MG63 (cell line): ENCODE measurements around the gene DNAJC5G. TPM values are rescaled to one million over a fixed set of nuclear protein-coding genes. Genes with fewer than 3 reads are reported as not detected.
"Not testable (repeated sequence)": the region's sequence is repeated elsewhere in the genome, so short reads cannot be mapped to it uniquely, and the experiment has no call there.

Source experiments
- DNase-seq: peaks from one replicate; pipeline ENCODE4 v3.0.0-alpha.2; 2020
- H3K27me3 ChIP-seq: fragments of 250-450 bp; sonication (Bioruptor Pico); 2 replicates; pipeline ENCODE4 v1.5.1; 2020; ENCODE audit warnings: mild to moderate bottlenecking, moderate library complexity
- H3K36me3 ChIP-seq: fragments of 250-450 bp; sonication (Bioruptor Pico); 2 replicates; pipeline ENCODE4 v1.5.1; 2020; ENCODE audit warnings: mild to moderate bottlenecking, moderate library complexity
- H3K4me3 ChIP-seq: fragments of 250-450 bp; sonication (Bioruptor Pico); 2 replicates; pipeline ENCODE4 v1.5.1; 2020; ENCODE audit warnings: mild to moderate bottlenecking, moderate library complexity
- H3K9me3 ChIP-seq: fragments of 250-450 bp; sonication (Bioruptor Pico); 2 replicates; pipeline ENCODE4 v1.5.1; 2020; ENCODE audit warnings: mild to moderate bottlenecking, moderate library complexity
- total RNA-seq: library from RNA; depleted of rRNA; stranded (reverse); fragments of >200 nt; shearing (Covaris generic); gene quantifications from 2 replicates; pipeline ENCODE4 v1.2.3, GENCODE V29; 2014; ENCODE audit warnings: low replicate concordance

Gene DNAJC5G
- total RNA-seq, 1 experiment from 2014 or later, result not detected

DNA sequence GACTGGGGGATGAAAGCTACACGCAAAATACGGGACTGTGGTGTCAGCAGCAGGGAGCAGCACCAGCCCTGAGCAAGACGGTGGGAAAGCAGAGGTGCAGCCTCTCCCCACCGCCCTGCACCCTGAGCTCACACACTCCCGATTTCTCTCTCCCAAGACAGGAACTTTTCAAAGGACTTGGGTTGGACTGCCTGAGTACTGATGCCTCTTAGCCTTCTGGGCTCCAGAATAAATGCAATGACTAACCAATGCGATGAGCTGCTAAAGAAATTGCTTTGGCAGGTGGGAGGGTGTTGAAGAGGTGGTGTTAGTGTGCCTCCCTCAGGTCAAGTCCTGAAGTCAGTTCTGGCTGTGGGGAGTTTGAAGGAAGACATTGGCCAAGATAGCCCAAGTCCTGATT is 16.6 kb downstream of the DNAJC5G start:
- no peaks in the 10 kb centered on the region for H3K36me3 ChIP-seq
- no peaks in the 10 kb centered on the region for H3K9me3 ChIP-seq
- H3K4me3 ChIP-seq, result no peak overlapping the region
- no peaks in the 10 kb centered on the region for H3K27me3 ChIP-seq
- DNase-seq, result no peak

- DNase-seq, result no peak
- Histone ChIP-seq H3K4me3 (no peak overlapping the region), H3K27me3 (no peaks in the 10 kb centered on the region), H3K9me3 (no peaks in the 10 kb centered on the region), H3K36me3 (no peaks in the 10 kb centered on the region)
Measured at GRCh38 chr2:27294928-27295327, 19.7 kb downstream of the DNAJC5G start.

- Histone ChIP-seq H3K27me3 (no peaks in the 10 kb centered on the region), H3K36me3 (no peaks in the 10 kb centered on the region), H3K4me3 (no peak overlapping the region), H3K9me3 (no peaks in the 10 kb centered on the region)
- DNase-seq, result no peak
Measured at GRCh38 chr2:27296481-27296880, 21.2 kb downstream of the DNAJC5G start.

GRCh38 chr2:27297195-27297594 is 22.0 kb downstream of the DNAJC5G start:
- Histone ChIP-seq H3K9me3 (no peaks in the 10 kb centered on the region), H3K27me3 (no peaks in the 10 kb centered on the region), H3K36me3 (no peaks in the 10 kb centered on the region), H3K4me3 (no peak overlapping the region)
- no peak for DNase-seq

DNA sequence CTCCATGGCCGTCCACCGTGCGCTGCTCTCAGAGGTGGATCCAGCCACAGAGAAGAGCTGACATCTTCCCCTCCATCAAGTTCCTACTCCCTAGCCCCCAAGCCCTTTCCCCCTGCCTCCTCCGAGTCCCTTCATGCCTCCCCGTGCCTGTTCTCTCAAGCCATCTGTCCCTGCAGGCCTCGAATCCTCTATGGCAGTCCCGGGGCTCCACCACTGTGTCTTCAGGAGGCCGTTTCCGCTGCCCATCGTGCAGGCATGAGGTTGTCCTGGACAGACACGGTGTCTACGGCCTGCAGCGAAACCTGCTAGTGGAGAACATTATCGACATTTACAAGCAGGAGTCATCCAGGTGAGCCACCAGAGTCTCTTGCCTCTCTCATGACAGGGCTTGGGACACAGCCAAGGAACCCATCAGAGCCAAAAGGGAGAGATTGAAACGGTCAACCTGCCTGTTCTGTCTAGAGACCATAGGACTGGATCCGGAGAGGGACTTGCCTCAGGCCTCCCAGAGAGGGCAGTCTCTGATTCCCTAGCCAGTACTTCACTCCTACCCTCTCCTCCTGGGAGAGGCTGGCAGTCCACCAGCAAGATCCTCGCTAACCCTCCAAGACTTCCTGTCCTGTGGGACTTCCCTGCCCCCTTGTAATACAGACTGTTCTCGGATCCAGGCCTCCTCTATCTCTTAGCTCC is 23.3 kb downstream of the DNAJC5G start:
- H3K9me3 ChIP-seq, result no peaks in the 10 kb centered on the region
- no peak for DNase-seq
- no peaks in the 10 kb centered on the region for H3K36me3 ChIP-seq
- H3K4me3 ChIP-seq, result no peak overlapping the region
- H3K27me3 ChIP-seq, result no peaks in the 10 kb centered on the region

- H3K4me3 ChIP-seq, H3K27me3 ChIP-seq, DNase-seq, H3K36me3 ChIP-seq, H3K9me3 ChIP-seq: not testable (repeated sequence)
Measured at GRCh38 chr2:27300606-27301005, 25.4 kb downstream of the DNAJC5G start.

- H3K36me3 ChIP-seq, result no peaks in the 10 kb centered on the region
- H3K9me3 ChIP-seq, result peaks cover 2% of the 10 kb centered on the region; the same call in 1 of the 2 replicates
- peaks cover 17% of the 10 kb centered on the region for H3K27me3 ChIP-seq
- DNase-seq, result peak; percentile 61
- H3K4me3 ChIP-seq, result peak overlapping the region; percentile 34
Measured at GRCh38 chr2:27303093-27304025, 28.1 kb downstream of the DNAJC5G start.

- no peak for DNase-seq
- H3K36me3 ChIP-seq, result no peaks in the 10 kb centered on the region
- no peak overlapping the region for H3K4me3 ChIP-seq
- H3K9me3 ChIP-seq, result peaks cover 2% of the 10 kb centered on the region; the same call in 1 of the 2 replicates
- H3K27me3 ChIP-seq, result peaks cover 17% of the 10 kb centered on the region
Measured at GRCh38 chr2:27304488-27305240, 29.4 kb downstream of the DNAJC5G start.

DNA sequence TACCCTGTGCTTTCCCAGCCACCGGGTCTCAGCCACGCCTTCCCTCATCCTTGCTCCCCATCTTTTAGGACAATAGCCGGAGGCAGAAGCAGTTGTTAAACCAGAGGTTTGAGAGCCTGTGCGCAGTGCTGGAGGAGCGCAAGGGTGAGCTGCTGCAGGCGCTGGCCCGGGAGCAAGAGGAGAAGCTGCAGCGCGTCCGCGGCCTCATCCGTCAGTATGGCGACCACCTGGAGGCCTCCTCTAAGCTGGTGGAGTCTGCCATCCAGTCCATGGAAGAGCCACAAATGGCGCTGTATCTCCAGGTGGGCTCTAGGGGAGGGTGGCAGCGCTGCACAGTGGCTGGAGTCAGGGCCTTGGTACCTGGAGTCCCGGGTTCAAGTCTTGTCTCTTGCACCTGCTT is 30.3 kb downstream of the DNAJC5G start:
- no peak for DNase-seq
- no peak overlapping the region for H3K4me3 ChIP-seq
- no peaks in the 10 kb centered on the region for H3K36me3 ChIP-seq
- H3K27me3 ChIP-seq, result peaks cover 17% of the 10 kb centered on the region
- H3K9me3 ChIP-seq, result peaks cover 2% of the 10 kb centered on the region; the same call in 1 of the 2 replicates

GRCh38 chr2:27306136-27306535 is 30.9 kb downstream of the DNAJC5G start:
- no peaks in the 10 kb centered on the region for H3K36me3 ChIP-seq
- DNase-seq, result no peak
- peaks cover 2% of the 10 kb centered on the region; the same call in 1 of the 2 replicates for H3K9me3 ChIP-seq
- peaks cover 17% of the 10 kb centered on the region for H3K27me3 ChIP-seq
- H3K4me3 ChIP-seq, result no peak overlapping the region

DNA sequence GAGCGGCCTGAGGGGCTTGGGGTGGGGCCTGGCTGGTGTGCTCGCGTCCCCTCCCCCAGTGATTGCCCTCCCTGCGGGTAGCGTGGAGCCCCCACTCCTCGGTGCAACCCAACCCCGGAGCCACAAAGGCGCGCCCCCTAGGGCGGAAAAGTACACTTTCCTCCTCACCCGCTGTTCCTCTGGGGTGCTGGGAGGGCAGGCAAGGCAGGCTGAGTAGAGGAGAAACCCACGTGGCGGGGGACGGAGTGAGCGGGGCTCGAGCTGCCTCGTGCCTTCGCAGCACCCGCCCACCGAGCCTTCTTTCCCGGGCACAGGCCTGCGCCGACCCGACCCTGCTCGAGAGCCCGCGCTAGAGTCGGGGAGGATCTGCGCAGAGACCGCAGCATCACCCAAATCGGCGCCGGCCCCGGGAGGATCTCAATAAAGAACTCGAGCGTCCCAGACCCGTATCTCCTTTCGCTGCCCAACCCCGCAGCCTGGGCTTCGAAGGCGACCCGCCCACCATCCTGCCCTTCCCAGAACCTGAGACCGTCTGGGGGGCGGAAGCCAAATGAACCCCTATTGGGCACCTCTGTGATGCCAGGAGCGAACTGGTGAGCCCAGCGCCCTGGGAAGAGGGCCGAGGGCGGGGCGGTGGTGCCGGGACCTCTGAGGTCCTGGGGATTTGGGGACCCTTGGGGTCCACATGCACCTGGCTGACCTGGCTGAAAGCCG is 31.5 kb downstream of the DNAJC5G start:
- peaks cover 2% of the 10 kb centered on the region; the same call in 1 of the 2 replicates for H3K9me3 ChIP-seq
- no peak for DNase-seq
- H3K36me3 ChIP-seq, result no peaks in the 10 kb centered on the region
- peaks cover 17% of the 10 kb centered on the region for H3K27me3 ChIP-seq
- H3K4me3 ChIP-seq, result no peak overlapping the region

GRCh38 chr2:27307287-27307544 is 32.0 kb downstream of the DNAJC5G start:
- Histone ChIP-seq H3K36me3 (no peaks in the 10 kb centered on the region), H3K9me3 (peaks cover 2% of the 10 kb centered on the region; the same call in 1 of the 2 replicates), H3K27me3 (peaks cover 17% of the 10 kb centered on the region), H3K4me3 (no peak overlapping the region)
- no peak for DNase-seq

GRCh38 chr2:27307545-27308358 is 32.5 kb downstream of the DNAJC5G start:
- Histone ChIP-seq H3K27me3 (peaks cover 17% of the 10 kb centered on the region), H3K9me3 (peaks cover 2% of the 10 kb centered on the region; the same call in 1 of the 2 replicates), H3K4me3 (no peak overlapping the region), H3K36me3 (no peaks in the 10 kb centered on the region)
- DNase-seq, result no peak

DNA sequence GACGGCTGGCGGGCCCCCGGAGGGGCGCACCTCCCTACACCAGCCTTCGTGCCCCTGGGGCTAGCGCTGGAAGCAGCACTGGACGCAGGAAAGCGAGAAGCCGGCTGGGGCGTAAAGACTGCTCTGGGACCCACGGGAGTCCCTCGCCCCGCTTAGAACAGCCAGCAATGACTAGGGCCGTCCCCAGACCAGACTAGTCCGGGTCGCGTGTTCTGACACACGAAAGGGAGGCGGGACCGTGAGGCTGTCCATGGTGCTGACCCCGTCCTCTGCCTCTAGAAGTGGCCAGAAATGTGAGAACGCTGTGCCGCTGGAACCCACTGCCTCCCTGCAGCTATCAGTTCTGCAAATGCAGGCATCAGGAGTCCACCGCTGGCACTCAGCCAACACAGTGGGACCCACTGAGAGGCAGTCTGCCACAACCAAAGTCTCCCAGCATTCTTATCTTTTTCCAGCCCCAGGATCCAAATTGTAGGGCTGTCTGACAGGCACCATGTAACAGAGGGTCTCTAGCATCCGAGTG is 33.2 kb downstream of the DNAJC5G start, which contains the start of gene UCN:
Gene UCN (minus strand): TSS at position 87 of the 523 bp plus-strand sequence. CDS start 550 bp downstream, outside the sequence.
- peaks cover 17% of the 10 kb centered on the region for H3K27me3 ChIP-seq
- H3K4me3 ChIP-seq, result no peak within 1 kb of the TSS
- DNase-seq, result no peak
- no peaks in the 10 kb centered on the region for H3K36me3 ChIP-seq
- peaks cover 2% of the 10 kb centered on the region; the same call in 1 of the 2 replicates for H3K9me3 ChIP-seq

- peaks cover under 1% of the 10 kb centered on the region; the same call in 1 of the 2 replicates for H3K9me3 ChIP-seq
- H3K4me3 ChIP-seq, result no peak overlapping the region
- peaks cover 17% of the 10 kb centered on the region for H3K27me3 ChIP-seq
- H3K36me3 ChIP-seq, result no peaks in the 10 kb centered on the region
- no peak for DNase-seq
Measured at GRCh38 chr2:27309651-27310050, 34.4 kb downstream of the DNAJC5G start.
